Peyer's patch (tissue), 4 donors: ENCODE results near the gene ETV6. TPM values are rescaled to one million over a fixed set of nuclear protein-coding genes. Genes with fewer than 3 reads are reported as not detected.

Experiments
- DNase-seq, 3 donors: peaks; one replicate each; pipeline ENCODE4 v3.0.0-alpha.2; 2017 to 2019
- H3K27ac ChIP-seq, 4 donors: fragments of 200-600 bp; sonication (generic); one replicate each; pipeline ENCODE4 v1.5.1; 2016 to 2019
- H3K27me3 ChIP-seq, 2 donors: fragments of 200-600 bp; sonication (generic); one replicate each; pipeline ENCODE4 v1.5.1; 2019
- H3K36me3 ChIP-seq, 3 donors: fragments of 200-600 bp; sonication (generic); one replicate each; pipeline ENCODE4 v1.5.1; 2016 to 2019
- H3K4me1 ChIP-seq, 4 donors: fragments of 200-600 bp; sonication (generic); one replicate each; pipeline ENCODE4 v1.5.1; 2016 to 2019
- H3K4me3 ChIP-seq, 4 donors: fragments of 200-600 bp; sonication (generic); 1 replicate in 3 of 4; 2 replicates in 1 of 4; pipeline ENCODE4 v1.5.1; 2016 to 2019; ENCODE audit warnings: mild to moderate bottlenecking in 1 of 4
- H3K9me3 ChIP-seq, 4 donors: fragments of 200-600 bp; sonication (generic); one replicate each; pipeline ENCODE4 v1.5.1; 2016 to 2019; ENCODE audit warnings: mild to moderate bottlenecking in 1 of 4
- POLR2A ChIP-seq, 2 donors: fragments of 450-650 bp; IDR thresholded peaks; one replicate each; pipeline ENCODE4 v1.5.1; 2017; ENCODE audit warnings: antibody characterized with exemption in 2 of 2, mild to moderate bottlenecking in 2 of 2, moderate library complexity in 2 of 2
- total RNA-seq, 4 donors: library from RNA; depleted of rRNA; stranded (reverse); fragments of >200 nt; gene quantifications; one replicate each; pipeline ENCODE4 v1.1.0, GENCODE V29; 2016
- TF ChIP-seq, protein P1 (sequence below), 6 experiments: fragments of 450-650 bp in 4 of 6; fragments of 200-600 bp in 2 of 6; sonication (generic) in 1 of 6; IDR thresholded peaks; one replicate each; pipeline ENCODE4 v1.5.1; 2017 to 2019; ENCODE audit warnings: antibody characterized with exemption in 6 of 6, mild to moderate bottlenecking in 3 of 6, moderate library complexity in 1 of 6

The ETV6 gene
- total RNA-seq, 4 donors from 2014 or later: 35.4 to 49.5 (median 42.2) TPM

DNA sequence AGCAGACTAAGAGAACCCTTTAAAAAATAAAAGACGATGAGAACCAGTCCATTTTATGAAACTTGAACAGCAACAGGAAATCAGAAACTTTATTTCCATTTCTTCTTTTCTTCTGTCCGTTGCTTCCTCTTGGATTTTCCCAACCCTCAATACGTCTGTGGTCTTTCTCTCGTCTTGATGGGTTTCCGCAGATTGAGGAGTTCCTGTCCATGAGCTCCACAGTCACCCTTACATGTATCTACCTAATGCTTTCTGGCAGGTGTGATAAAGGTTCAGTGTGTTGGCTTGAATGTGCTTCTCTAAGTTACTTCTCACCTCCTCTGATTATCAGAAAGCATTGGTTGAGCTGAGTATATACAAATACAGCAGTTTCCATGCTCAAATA is 110.0 kb downstream of the ETV6 start:
- no peaks in the 10 kb centered on the region for H3K9me3 ChIP-seq

DNA sequence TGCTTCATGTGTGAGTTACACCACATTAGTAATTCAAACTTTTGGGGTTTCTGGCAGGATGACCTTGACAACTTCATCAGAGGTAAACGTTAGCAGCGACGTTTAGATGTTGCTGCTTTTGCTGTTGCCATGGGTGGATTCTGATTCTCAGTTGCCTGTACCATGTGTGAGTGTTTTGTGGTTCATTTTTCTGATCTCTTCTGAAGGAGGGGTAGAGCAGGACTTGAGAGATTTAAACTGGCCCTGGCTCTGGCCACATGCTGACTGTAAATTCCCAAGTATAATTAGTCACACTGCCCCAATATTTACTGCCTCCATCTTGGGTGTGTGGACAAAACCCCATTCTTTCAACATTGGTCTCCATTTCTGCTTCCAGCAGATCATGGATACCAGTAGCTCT is 110.4 kb downstream of the ETV6 start:
- peak overlapping the region in 3 of 4 donors; percentile 75 to 84 (median 76) for H3K27ac ChIP-seq
- no peak for TF ChIP-seq POLR2A (IDR thresholded peaks at IDR 0.05)
- TF ChIP-seq, protein P1, sequence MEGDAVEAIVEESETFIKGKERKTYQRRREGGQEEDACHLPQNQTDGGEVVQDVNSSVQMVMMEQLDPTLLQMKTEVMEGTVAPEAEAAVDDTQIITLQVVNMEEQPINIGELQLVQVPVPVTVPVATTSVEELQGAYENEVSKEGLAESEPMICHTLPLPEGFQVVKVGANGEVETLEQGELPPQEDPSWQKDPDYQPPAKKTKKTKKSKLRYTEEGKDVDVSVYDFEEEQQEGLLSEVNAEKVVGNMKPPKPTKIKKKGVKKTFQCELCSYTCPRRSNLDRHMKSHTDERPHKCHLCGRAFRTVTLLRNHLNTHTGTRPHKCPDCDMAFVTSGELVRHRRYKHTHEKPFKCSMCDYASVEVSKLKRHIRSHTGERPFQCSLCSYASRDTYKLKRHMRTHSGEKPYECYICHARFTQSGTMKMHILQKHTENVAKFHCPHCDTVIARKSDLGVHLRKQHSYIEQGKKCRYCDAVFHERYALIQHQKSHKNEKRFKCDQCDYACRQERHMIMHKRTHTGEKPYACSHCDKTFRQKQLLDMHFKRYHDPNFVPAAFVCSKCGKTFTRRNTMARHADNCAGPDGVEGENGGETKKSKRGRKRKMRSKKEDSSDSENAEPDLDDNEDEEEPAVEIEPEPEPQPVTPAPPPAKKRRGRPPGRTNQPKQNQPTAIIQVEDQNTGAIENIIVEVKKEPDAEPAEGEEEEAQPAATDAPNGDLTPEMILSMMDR (IDR thresholded peaks at IDR 0.05): no peak

More for the DNA sequence above, 110.0 kb downstream of the ETV6 start:
- no peak for DNase-seq
- no peak for TF ChIP-seq POLR2A (IDR thresholded peaks at IDR 0.05)
- TF ChIP-seq, protein P1 (IDR thresholded peaks at IDR 0.05): no peak
- peak overlapping the region; percentile 58 to 84 (median 76) for H3K27ac ChIP-seq
- no peaks in the 10 kb centered on the region for H3K27me3 ChIP-seq
- H3K4me1 ChIP-seq: peaks cover 0 to 64% (median 16%) of the 10 kb centered on the region in 4 donors
- H3K36me3 ChIP-seq: no peaks in the 10 kb centered on the region
- no peak overlapping the region for H3K4me3 ChIP-seq

DNA sequence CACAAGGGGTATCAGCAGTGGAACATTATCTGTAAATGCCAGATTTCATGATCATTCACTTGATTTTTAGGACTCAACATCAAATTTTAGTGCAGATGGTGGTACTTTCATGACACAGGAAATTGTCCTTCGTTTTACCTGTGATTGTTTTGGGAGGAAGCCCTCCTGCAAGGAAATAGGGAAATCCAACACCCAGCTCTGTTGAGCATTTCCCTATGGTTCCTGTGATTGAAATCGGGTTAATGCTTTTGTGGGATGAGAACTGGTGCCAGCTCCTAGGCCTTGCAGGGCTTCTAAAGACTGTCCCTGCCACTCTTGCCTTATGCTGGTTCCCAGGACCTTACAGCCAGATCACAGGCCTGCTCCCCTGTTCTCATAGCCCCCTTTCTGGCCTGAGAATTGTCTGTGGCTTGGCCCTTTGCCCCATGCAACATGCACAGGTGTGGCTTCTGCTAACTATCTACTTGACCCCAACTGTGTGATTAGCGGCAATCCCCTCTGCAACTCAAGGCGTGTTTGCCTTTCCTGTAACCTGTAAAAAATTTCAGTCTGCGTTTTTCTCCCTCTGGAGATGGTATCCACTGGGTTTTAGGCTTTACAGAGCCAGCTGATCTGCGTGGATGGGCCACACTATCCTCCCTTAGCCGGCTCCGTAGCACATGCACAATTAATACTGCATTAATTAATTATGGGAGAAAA is 112.5 kb downstream of the ETV6 start:
- H3K27me3 ChIP-seq: no peaks in the 10 kb centered on the region
- no peak for TF ChIP-seq POLR2A (IDR thresholded peaks at IDR 0.05)
- TF ChIP-seq, protein P1 (IDR thresholded peaks at IDR 0.05): no peak
- H3K4me3 ChIP-seq: no peak overlapping the region
- peak overlapping the region; percentile 58 to 81 (median 68) for H3K27ac ChIP-seq
- H3K4me1 ChIP-seq: peaks cover 0 to 62% (median 21%) of the 10 kb centered on the region in 4 donors
- no peaks in the 10 kb centered on the region for H3K9me3 ChIP-seq
- no peaks in the 10 kb centered on the region for H3K36me3 ChIP-seq
- DNase-seq: peak in 1 of 3 donors; percentile 64

More for the DNA sequence above, 110.4 kb downstream of the ETV6 start:
- Histone ChIP-seq H3K9me3 (no peaks in the 10 kb centered on the region), H3K36me3 (no peaks in the 10 kb centered on the region), H3K27me3 (no peaks in the 10 kb centered on the region), H3K4me1 (peaks cover 0 to 64% (median 16%) of the 10 kb centered on the region in 4 donors), H3K4me3 (no peak overlapping the region)
- no peak for DNase-seq

DNA sequence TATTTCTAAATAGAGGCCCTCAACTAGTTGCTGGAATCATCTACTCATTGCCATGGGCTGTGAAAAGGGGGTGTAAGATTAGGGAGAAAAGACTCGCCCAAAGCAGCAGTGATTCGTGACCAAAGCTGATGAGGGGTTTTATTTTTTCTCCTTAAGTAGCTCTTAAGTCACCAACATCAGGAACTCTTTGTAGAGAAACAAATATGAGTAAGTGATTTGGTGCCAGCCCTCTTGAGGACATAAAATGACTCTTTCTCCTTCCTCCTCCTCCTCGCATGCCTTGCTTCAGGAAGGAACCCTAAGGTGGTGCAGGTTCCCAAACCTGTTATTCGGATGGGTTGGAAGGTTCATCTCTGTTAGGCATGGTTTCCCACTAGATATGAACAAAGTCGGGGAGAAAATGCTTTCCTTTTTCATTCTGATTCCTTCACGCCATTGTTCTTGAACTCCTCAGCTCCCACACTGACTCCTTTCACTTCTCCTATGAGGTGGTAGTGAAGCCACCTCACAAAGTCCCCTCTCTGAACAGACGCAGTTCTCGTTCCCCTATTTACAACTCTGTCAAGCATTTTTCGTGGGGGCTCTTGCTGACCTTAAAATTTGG is 113.4 kb downstream of the ETV6 start:
- no peak overlapping the region for H3K4me3 ChIP-seq
- no peaks in the 10 kb centered on the region for H3K36me3 ChIP-seq
- peak in 1 of 3 donors; percentile 41 for DNase-seq
- H3K4me1 ChIP-seq: peaks cover 0 to 64% (median 20%) of the 10 kb centered on the region in 4 donors
- H3K27me3 ChIP-seq: no peaks in the 10 kb centered on the region
- H3K27ac ChIP-seq: peak overlapping the region; percentile 58 to 81 (median 68)
- TF ChIP-seq POLR2A (IDR thresholded peaks at IDR 0.05): no peak
- TF ChIP-seq, protein P1 (IDR thresholded peaks at IDR 0.05): no peak
- no peaks in the 10 kb centered on the region for H3K9me3 ChIP-seq

DNA sequence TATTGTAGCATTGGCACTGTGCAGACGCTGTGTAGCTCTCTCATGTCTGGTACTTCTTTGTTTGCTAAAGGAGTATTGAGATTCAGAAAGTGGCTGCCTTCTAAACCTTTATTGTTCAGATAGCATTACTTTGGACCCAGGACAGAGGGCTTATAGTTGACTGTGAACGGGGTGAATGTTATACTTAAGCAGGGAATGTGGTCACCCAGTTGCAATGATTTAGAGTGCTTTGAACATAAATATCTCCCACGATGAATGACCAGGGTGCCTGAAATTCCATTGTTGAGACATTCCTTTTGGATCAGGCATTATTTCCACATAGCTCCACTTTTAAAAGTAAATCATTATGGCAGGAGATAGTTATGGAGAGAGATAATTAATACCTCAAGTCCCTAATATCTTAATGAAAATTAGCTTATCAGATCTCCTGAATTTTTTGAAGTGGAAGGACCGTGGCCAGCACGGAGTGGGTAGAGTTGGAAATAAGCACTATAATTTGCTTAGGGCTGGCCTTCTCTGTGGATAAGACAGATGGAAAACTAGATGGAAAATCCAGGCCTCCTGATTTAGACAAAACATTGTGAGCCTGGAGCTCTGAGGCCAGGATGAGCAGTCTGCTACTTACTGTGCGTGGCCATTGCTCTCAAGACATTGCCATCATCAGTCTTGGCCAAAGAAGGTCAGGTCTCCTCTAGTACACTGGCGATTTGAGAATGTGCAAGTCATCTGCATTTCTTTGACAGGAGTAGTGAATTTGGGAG is 114.5 kb downstream of the ETV6 start:
- Histone ChIP-seq H3K9me3 (no peaks in the 10 kb centered on the region), H3K4me1 (peaks cover 0 to 63% (median 16%) of the 10 kb centered on the region in 4 donors), H3K27me3 (no peaks in the 10 kb centered on the region), H3K4me3 (no peak overlapping the region), H3K27ac (peak overlapping the region; percentile 51 to 81 (median 68)), H3K36me3 (no peaks in the 10 kb centered on the region)
- TF ChIP-seq POLR2A (IDR thresholded peaks at IDR 0.05): no peak
- TF ChIP-seq, protein P1 (IDR thresholded peaks at IDR 0.05): no peak
- no peak for DNase-seq
